T-helper 2 cell (primary cell): ENCODE measurements around the gene GAB3.

Experiments used
- DNase-seq, 5 experiments: peaks; one replicate each; pipeline versions ENCODE4 v3.0.0 to v3.0.0-alpha.2; 2012 to 2022

The GAB3 gene

DNA sequence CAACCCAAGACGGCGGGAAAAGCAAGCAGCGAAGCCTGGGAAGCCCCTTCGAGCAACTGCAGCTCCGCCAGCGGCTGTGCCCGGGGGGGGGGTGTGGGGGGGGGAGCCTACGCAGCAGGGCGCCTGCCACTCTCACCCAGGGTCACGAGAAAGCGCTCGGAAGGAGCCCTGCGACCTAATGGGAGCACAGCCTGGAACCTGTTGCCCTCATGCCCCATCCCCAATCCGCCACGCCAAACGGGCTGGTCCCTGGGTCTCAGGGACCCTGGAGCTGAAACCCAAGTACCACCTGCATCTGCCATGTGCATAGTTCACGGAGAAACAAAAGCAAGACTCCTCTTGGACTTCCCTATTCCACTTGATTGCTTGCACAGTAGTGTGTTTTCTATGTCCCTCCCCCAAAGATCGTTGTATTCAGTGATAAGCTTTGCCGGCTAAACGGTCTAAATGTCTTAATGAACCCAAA, 359 bp upstream of the GAB3 start:
- no peak for DNase-seq

GRCh38 chrX:154749856-154750255, 1.0 kb downstream of the GAB3 start:
- DNase-seq = no peak

DNA sequence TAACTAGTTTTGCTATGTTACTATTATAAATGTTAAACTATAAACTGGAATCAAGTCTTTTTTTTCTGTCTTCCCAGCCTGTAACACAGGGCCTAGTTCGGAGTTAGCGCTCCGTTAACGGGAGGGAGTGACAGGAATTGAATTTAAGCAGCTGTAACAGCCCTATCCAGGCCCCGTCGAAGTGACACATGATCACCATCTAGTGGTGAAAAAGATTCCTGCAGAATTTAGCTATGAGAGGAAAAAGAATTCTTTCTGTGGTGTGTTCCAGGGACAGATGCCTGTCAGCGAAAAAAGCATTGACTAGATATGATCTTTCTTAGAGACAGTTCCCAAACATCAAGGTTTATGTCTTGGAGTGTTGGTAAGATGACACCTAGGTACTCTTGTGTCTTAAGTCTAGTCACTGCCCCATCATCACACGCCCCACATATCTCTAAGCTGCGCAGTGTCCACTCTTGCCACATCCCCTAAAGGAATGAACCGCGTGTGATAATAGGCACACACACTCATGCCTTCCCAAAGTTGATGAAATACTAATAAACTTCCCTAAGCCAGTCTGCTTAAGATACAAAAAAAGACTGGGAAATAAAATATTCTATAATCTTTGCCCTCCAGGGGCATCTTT, 2.1 kb downstream of the GAB3 start:
- peak in 3 of 5 experiments; percentile 16 to 67 (median 54) for DNase-seq

- no peak for DNase-seq
Measured at GRCh38 chrX:154742613-154743012, 8.3 kb downstream of the GAB3 start.

GRCh38 chrX:154739952-154740465, 10.9 kb downstream of the GAB3 start:
- peak in 1 of 5 experiments; percentile 64 for DNase-seq

DNA sequence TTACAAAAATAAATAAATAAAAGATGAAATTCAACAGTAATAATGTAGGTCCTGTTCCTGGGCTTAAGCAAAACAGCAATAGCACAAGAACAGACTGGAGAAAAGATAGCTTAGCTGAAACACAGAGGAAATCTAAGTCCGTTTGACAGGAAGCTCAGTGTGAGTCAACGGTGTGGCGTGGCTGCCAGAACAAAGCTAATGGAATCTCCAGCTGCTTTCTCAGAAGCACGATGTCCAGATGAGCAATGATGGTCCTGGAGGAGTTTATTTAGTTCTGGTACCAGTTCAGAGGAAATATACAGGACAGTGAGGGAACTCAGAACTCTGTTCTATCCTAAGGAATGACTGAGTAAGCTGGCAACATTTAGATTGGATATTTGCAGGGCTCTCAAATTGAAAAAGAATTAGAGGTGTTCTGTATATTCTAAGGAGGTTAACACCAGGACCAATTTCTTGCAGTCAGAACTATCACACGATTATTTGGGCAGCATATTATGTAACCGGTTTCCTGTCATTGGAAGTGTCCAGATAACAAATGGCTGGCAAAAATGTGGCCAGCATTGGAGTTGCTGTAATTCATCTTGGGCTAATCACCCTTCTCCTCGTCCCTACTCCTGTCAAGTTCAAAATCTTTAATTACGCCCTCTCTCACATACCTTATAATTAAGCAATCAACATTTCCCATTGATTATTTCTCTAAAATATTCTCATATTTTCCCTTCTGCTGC, 12.7 kb downstream of the GAB3 start:
- DNase-seq = peak in 1 of 5 experiments; percentile 66

DNA sequence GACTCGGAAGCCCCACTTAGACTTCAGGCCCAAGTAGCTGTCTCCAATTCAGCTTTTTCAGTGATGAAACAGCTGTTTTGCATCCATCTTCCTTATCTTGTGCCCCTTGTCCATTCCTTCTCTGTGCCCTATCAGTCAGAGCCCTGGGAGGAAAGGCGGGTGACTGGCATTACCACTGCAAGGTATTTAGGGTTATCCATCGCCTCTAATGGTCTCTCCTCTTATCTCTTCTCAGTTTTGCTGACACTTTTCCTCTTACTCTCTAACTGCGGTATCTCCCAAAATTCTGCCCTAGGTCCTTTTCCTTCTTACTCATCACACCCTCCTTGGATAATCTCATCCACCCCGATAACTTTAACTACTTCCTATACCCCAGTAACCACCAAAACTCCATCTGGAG, 13.7 kb downstream of the GAB3 start:
- DNase-seq = no peak

GRCh38 chrX:154735695-154736393, 15.0 kb downstream of the GAB3 start:
- DNase-seq = no peak

GRCh38 chrX:154734061-154734781, 16.7 kb downstream of the GAB3 start:
- DNase-seq = peak in 2 of 5 experiments; percentile 67 to 80

DNA sequence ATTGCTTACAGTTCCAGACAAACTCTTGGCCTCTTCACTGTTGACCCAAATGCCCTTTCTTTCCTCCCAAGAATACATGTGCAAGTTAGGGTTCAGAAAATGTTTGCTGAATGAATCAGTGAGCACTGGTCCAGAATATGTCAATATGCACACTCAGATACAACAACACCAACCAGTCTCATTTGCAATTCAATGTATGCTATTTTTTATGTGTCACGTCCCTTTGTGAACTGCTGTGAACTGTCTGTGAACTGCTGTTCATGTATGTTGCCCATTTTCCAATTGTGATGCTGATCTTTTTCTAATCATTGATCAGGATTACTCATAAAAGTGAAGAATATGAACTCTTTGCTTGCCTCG, 17.8 kb downstream of the GAB3 start:
- peak in 1 of 5 experiments; percentile 51 for DNase-seq

DNA sequence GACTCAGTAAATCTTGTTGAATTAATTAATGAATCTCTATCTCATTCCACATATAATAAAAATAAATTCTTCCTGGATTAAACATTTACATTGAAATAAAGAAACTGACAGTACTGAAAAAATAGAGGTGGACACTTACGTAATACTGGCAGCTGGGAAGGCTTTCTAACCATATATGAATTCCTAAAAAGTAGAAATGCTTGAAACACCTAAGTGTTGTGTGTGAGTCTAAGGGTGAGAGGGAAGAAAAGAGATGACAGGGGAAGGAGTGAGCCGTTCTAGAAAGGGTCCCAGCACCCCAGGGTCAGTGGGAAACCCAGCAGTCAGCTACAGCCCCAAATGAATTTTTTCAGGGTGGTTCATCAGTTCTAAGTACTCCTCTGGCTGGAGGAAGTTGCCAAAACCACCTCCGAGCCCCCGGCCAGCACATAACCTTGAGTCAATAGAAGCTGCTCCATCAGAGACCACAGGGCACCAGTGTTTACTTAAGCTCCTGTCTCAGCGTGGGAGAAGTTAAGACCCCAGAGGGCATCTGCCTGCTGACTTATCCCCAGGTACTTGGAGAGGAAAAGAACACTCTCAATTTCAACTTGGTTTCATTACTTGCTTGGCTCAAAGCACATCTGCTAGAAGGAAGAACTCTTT, 18.3 kb downstream of the GAB3 start:
- DNase-seq = peak in 1 of 5 experiments; percentile 32

DNA sequence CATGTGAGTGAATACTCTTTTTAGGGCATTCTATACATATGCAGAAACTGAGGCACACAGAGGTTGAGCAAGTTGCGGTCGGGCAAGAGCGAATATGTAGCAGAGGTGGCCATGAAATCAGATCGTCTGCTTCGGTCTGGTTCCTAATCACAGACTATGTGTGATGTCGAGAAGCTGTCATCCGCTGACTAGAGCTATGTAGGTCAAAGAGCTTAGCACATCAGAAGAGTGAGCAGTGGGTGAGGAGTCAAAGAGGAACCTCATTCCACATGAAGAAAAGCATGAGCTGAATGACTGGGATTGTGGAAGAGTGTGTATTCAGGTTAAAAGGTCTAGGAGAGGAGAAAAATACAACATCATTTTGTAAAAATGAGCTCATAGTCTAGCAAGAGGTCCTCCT, 19.0 kb downstream of the GAB3 start:
- peak in 1 of 5 experiments; percentile 55 for DNase-seq

DNA sequence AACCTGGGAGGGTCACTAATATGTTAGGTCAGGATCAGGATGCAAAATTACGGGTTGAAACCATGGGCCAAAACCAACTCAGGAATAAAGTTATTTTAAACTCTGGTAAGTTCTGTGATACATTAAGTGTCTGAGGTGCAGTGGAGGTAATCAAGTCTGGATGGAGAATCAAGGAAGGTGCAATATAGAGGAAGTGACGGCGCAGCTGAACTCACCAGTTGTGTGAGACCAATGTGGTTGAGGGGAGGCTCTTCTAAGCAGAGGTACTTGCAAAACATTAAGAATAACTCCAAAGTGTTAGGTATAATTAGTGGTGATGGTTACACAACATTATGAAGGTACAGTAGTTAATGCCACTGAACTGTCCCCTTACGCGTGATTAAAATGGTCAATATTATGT, 19.7 kb downstream of the GAB3 start:
- peak in 2 of 5 experiments; percentile 36 to 61 for DNase-seq

DNA sequence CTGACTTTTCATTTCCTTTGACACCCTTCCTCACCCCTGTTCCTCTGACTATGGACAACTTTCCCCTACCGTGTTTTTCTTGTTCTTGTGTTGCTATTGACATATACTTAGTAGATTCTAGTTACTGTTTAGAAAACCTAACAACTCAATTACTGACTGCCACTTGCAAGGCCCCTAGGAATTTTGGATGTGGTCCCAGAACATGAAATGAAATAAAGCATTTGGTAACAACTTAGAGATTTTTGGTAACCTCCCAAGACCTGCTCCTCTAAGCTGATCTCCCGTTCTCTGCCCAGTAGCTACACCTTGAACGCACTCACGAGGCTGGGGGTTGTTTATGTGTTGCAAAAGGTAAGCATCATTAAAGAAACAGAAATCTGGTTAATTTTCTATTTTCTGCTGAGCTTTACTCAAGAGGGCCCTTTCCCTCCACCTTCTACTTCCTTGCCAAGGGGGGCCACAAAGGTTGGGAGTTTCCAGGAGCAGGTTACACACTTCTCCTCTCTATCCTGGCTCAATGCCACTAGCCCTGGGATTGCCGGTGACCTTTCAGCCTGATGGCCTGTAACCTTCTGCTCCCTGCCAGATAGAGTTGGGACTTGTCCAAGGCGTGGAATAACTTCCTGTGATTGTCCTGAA, 20.5 kb downstream of the GAB3 start:
- no peak for DNase-seq

GRCh38 chrX:154729439-154729838, 21.4 kb downstream of the GAB3 start:
- no peak for DNase-seq

DNA sequence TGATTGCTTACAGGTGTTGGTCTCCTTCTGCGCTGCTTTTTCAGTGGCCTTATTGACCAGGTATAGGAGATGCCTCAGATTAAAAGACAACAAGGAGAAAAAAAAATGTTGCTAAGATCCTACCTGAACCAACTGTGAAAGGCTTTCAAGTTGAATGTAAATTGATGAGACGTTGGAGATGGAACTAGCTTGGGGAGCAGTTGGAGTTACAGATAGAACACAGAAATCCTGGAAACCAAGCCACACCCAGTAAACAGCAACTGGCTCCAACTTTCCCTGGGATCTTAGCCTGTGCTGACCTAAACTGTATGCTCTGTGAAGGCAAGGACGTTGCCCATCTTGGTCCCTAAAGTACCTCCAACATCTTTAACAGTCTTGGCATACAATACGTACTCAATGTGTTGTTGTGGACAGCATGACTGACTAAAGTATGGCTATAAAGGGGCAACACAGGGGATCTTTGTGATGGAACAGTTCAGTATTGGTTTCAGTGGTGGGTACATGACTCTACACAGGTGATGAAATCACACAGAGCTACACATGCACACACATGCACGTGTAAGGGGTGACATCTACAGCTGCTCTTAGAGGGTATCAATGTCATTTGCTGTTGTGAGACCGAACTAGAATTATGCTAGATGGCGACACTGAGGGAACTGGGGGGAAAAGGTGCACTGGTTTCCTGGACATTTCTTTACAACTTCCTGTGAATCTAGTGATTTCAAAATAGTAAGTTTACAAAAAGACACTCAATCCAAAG, 22.3 kb downstream of the GAB3 start:
- DNase-seq = no peak

- no peak for DNase-seq
Measured at GRCh38 chrX:154727871-154728270, 23.0 kb downstream of the GAB3 start.

GRCh38 chrX:154727418-154727817, 23.5 kb downstream of the GAB3 start:
- DNase-seq = no peak

- peak in 1 of 5 experiments; percentile 41 for DNase-seq
Measured at GRCh38 chrX:154724993-154725756, 25.7 kb downstream of the GAB3 start.

GRCh38 chrX:154721155-154721554, 29.7 kb downstream of the GAB3 start:
- DNase-seq = no peak
